K562 (cell line): Measurements from ENCODE around the gene PRKD2. TPM values are rescaled to one million over a fixed set of nuclear protein-coding genes. Genes with fewer than 3 reads are reported as not detected.
A peak's percentile ranks its signal among the peaks of the same experiment; 100 is the strongest.

ENCODE experiments used
- ETV1 ChIP-seq: fragments of 450-650 bp; conservative IDR thresholded peaks from 2 replicates; pipeline ENCODE4 v1.6.1; 2016; ENCODE audit warnings: missing genetic modification characterization, control low read depth, low read depth, missing compliant biosample characterization
- FOXO4 ChIP-seq: fragments of 450-650 bp; formaldehyde crosslinking; IDR thresholded peaks from 2 replicates; pipeline ENCODE4 v1.4.0; 2020; ENCODE audit warnings: mild to moderate bottlenecking, moderate library complexity
- SAFB ChIP-seq: fragments of 200-400 bp; formaldehyde crosslinking; IDR thresholded peaks from 2 replicates; pipeline ENCODE4 v1.6.1; 2017; ENCODE audit warnings: low read depth, low read length, borderline replicate concordance
- SRF ChIP-seq, 2 experiments: fragments of 250-450, 450-650 bp in 1 of 2; sonication (Bioruptor Pico) in 1 of 2; sonication (generic) in 1 of 2; formaldehyde crosslinking; IDR thresholded peaks; 2 replicates each; pipeline versions ENCODE4 v1.5.0 to v1.5.1; 2020 to 2022; ENCODE audit warnings: mild to moderate bottlenecking in 1 of 2, missing genetic modification reagents in 1 of 2
- TSC22D4 ChIP-seq: fragments of 450-650 bp; IDR thresholded peaks from 2 replicates; pipeline ENCODE4 v1.6.1; 2016; ENCODE audit warnings: missing genetic modification characterization, missing biosample characterization, control low read depth
- ZNF592 ChIP-seq: fragments of 450-650 bp; IDR thresholded peaks from 2 replicates; pipeline ENCODE4 v1.6.1; 2017; ENCODE audit warnings: antibody characterized with exemption, mild to moderate bottlenecking
- polyA plus RNA-seq, 8 experiments: library from polyadenylated mRNA; depleted of rRNA in 4 of 8; stranded (reverse) in 5 of 8; unstranded in 3 of 8; fragments of >200 nt; fragmentation: Nextera tagmentation in 2 of 8; fragmentation: Illumina TruSeq in 1 of 8; extraction: Ambion mirVana in 2 of 8; extraction: Trizol in 1 of 8; gene quantifications; 2 replicates each; pipeline versions ENCODE4 v1.2.1 to v1.2.3, GENCODE V29; 2011 to 2014; ENCODE audit warnings: inconsistent platforms in 1 of 8, missing spikeins in 1 of 8
- total RNA-seq, 7 experiments: library from RNA; depleted of rRNA in 6 of 7; stranded (reverse); fragments of >200 nt in 6 of 7; fragmentation: Illumina TruSeq in 2 of 7; extraction: Trizol in 2 of 7; gene quantifications; 2 replicates each; pipeline versions ENCODE4 v1.2.1 to v1.2.3, GENCODE V29; 2011 to 2021; ENCODE audit warnings: low replicate concordance in 1 of 7

Gene PRKD2
- total and polyA plus RNA-seq, 9 of the 15 experiments (the other 6 are each of a cell fraction or from before 2014, with no cell fraction given), result 1.8 to 60.0 (median 15.0) TPM

GRCh38 chr19:46713781-46714443 lies 3.0 kb downstream of the PRKD2 start (continued):
- TF ChIP-seq ZNF592 (no peak), SRF (CRISPR knock-in tag; IDR thresholded peaks at IDR 0.05) (no peak), TSC22D4 (no peak), ETV1 (peak; percentile 19; the same call in 1 of the 2 replicates), FOXO4 (CRISPR knock-in tag) (no peak), SAFB (no peak)
